Putamen (tissue), 1 donor: ENCODE measurements around the gene CCDC86.

ENCODE experiments used
- DNase-seq: peaks from one replicate; pipeline ENCODE4 v3.0.0-alpha.2; 2016; ENCODE audit warnings: low spot score

CCDC86 gene

DNA sequence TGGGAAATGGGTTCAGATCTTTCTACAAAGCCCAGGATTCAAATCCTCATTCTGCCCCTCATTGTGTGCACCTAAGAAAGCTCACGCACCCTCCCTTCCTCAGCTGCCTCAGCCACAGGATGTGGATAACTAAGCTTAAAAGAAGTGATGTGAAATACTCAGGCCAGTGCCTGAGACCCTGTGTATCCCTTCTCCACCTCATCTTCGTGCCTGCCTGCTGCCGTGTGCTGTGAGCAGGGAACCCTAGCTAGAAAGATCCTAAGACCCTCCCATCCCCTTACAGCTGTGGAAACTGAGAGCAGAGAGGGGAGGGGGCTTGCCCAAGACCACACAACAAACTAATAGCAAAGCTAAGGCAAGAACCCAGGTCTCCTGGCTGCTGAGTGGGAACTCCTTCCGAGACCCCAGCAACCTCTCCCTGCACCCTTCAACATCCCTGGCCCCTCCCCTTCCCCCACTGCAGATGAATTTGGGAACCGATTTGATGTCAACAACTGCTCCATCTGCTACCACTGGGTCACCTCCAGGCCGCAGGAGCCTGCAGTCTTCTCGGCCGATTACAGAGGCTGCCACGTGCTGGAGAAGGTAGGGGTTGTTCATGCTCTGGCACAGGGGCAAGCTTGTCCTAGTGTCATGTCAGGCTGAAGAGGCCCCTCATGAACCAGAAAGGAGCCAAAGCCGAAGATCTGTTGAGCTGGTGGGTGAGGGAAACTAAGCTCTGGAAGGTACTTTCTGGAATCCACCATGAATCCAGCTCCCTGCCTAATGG, 27.0 kb downstream of the CCDC86 start:
- DNase-seq = no peak

DNA sequence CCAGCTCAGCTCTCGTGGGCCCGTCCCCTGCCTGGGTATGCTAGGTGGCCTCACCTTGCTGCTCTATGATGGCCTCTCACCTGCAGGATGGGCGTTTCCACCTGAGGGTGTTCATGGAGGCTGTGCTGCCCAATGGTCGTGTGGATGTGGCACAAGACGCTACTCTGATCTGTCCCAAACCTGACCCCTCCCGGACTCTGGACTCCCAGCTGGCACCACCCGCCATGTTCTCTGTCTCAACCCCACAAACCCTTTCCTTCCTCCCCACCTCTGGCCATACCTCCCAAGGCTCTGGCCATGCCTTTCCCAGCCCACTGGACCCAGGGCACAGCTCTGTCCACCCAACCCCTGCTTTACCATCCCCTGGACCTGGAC, 27.5 kb downstream of the CCDC86 start:
- no peak for DNase-seq

DNA sequence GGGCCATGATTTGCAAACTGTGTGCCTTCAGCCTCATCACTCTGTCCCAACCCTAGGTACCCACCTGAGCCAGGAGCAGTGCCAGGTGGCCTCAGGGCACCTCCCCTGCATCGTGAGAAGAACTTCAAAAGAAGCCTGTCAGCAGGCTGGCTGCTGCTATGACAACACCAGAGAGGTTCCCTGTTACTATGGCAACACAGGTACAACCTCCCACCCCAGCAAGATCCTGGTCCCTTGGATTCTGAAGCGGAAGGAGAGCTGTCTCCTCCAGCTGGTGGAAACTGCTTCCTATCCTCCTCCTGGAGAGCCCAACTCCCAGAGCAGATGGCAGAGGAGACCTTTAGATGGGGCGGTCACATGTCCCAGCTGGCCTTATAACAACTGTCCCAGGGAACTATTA, 28.4 kb downstream of the CCDC86 start:
- peak; percentile 73 for DNase-seq

DNA sequence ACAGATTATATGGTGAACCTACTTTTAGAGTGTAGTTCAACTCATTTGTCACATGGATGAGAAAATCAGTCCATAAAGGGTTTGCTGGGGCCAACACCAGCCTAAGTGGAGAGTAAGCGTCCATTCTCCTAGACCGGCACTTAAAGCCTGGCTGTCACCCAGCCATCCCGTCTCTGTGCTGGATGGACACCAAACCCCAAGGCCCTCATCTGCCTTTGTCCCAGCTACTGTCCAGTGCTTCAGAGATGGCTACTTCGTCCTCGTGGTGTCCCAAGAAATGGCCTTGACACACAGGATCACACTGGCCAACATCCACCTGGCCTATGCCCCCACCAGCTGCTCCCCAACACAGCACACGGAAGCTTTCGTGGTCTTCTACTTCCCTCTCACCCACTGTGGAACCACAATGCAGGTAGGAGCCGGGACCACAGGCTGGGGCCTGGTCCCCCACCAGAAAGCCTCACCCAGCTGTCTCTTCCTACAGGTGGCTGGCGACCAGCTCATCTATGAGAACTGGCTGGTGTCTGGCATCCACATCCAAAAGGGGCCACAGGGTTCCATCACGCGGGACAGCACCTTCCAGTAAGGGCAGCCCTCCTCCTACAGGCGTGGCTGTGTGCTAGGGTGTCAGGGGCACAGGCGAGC, 28.9 kb downstream of the CCDC86 start:
- DNase-seq = no peak

DNA sequence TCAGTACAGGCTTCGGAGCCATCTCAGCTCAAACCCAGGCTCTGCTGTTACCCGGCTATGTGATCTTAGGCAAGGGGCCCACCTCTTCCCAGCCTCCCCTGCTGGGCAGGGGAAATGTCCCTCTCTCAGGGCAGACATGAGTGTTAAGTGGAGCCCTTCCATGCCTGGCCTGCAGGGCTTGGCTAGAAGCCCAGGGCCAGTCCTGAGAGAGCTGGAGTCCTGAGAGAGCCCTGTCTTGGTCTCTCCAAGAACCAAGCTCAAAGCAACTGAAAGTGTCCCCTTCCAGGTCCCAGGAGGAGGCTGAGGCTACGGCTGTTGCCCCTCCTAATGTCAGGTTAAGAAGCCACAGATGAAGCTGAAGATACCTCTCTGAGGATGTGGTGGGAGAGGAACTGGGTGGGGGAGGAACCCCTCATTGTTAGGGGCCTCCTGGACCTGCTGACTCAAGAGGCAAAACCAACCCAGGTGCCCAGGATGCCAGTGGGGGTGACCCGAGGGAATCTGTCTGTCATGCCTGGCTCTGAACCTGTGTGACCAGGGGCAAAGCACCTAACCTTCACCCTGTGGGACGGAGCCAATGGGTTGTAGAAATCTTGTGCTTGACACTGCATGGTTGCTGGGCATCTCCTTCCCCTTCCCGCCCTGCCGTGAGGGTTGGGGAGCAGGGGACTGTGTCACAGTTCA, 29.6 kb downstream of the CCDC86 start:
- DNase-seq = no peak

DNA sequence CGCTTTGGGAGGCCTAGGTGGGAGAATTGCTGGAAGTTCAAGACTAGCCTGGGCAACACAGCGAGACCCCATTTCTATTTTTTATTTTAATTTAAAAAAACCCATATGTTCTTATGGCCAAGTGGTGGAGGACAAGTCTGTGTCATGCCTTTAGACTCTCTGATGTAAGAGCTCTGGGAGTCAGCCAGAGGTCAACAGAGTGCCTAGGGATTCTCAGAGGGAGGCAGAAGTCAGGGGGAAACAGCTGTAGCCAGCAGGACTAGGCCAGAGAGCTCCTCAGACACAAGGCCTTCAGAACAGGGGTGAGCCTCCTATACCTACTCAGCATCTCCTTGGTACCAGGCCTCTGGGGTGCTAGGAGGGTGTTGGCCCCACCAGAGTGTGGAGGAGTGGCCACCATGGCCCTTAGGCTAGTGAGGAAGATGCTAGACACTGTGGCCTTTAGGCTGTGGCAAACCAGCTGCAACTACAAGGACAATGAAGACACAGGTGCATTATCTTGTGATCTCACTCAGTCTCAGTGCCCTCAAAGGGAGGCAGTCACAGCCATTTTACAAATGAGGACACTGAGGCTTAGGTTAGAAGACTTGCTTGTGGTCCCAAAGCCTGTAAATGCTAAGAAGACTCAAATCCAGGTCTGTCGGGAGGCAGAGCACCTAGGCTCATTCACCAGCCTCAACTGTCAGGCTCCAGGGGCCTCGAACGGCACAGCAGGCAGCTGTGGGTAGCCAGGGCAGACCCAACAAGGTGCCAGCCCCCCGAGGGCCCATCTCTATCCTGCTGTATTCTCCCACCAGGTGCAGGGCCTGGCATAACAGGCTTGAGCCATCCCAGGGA, 30.4 kb downstream of the CCDC86 start:
- DNase-seq = no peak

DNA sequence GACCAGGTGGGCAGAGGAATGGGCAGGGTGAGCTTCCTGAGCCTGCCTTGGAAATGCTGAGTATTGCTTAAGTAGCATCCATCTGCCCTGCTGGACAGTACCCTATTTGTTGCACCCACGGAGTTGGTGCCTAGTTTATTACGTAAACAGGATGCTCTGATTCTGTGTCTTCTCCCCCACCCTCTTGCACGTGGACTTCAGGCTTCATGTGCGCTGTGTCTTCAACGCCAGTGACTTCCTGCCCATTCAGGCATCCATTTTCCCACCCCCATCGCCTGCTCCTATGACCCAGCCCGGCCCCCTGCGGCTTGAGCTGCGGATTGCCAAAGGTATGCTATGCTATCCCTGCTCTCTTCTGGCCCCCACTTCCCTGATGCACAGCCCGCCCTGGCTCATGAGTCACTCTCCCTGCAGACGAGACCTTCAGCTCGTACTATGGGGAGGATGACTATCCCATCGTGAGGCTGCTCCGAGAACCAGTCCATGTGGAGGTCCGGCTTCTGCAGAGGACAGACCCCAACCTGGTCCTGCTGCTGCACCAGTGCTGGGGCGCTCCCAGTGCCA, 31.1 kb downstream of the CCDC86 start:
- DNase-seq = no peak

DNA sequence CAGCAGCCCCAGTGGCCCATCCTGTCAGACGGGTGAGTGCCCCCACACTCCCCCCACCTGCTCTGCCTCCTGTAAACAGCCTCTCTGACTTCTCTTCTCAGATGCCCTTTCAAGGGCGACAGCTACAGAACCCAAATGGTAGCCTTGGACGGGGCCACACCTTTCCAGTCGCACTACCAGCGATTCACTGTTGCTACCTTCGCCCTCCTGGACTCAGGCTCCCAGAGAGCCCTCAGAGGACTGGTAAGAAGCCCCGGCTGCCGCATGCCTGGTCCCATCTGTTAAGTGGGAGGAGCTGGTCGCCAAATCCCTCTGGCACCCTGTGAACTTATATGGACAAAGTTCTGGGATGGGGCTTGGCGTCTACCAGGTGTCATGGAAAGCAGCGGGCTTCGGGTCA, 31.6 kb downstream of the CCDC86 start:
- no peak for DNase-seq

DNA sequence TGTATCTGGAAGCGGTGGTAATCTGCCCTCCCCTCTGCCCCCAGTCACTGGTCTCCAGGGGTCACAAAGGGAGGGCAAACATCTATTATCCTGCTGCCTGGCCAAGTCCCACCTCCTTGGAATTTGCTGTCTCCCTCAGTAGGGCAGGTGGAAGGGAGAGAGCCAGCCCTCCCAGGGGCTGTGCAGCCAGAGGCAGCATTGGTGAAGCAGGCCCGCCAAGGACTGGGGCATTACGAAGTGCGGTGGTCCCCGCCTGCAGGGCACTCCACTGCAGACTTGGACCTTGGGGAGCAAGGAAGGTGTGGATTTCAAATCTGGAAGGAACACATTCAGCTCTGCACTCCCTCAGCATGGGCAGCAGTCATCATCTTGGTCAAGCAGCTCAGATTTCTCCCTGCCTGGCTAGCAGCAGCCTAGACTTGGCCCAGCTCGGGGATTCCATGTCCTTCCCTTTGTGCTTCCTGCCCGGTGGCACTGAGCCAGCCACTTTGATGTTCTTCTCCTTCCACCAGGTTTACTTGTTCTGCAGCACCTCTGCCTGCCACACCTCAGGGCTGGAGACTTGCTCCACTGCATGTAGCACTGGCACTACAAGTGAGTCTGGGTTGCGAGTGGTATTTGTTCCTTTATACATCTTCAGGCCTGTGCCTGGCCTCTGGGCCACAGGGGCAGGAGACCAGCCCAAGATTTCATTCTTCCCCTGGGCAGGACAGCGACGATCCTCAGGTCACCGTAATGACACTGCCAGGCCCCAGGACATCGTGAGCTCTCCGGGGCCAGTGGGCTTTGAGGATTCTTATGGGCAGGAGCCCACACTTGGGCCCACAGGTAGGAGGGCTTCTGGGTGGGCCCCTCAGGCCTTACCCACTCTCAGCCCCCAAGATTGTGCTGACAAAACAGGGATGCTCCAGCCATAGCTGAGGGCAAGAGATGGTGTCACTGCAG, 32.8 kb downstream of the CCDC86 start:
- DNase-seq = no peak

DNA sequence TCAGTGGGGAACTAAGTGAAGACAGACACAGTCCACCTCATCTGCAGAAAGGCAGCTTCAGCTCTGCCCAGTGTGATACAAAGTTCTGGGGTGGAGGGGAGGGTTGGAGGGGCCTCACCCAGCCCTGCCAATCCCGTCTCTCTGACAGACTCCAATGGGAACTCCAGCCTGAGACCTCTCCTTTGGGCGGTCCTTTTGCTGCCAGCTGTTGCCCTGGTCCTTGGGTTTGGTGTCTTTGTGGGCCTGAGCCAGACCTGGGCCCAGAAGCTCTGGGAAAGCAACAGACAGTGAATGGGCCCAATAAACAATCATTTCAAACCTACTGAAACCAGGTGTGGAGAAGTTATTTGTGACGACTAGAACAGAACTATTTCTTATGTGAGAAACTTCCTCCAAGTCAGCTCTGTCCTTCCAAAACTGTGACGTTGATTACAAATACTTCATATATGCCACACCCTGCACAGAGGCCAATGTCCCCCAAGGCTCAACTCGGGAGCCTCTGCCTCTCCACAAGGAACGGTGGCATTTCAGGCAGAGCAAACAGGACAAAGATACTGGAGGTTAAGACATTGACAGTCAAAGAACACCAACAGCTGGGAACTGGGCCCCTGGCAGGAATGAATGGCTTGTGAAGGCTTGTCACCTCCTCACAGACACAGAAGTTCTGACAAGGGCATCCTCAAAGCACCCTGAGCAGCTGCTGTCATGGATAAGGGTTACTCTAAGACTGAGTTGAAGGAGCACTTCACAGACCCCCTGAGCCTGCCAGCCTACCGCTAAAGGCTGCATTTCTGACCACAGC, 33.7 kb downstream of the CCDC86 start:
- DNase-seq = no peak

DNA sequence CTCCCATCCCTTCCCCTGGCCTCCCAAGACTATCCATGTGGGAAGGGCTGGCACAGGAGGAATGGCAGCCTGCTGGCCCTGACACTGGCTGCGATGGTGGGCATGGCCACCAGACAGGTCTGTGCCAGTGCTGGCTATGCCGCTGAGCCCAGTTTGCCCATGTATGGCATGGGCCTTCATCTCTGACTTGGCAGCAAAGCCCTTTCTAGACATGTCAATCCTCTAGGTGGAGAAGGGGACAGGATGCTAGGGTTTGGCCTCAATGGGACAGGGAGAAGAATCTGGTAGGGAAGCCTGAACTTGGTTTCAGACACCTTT, 34.2 kb downstream of the CCDC86 start:
- DNase-seq = no peak

DNA sequence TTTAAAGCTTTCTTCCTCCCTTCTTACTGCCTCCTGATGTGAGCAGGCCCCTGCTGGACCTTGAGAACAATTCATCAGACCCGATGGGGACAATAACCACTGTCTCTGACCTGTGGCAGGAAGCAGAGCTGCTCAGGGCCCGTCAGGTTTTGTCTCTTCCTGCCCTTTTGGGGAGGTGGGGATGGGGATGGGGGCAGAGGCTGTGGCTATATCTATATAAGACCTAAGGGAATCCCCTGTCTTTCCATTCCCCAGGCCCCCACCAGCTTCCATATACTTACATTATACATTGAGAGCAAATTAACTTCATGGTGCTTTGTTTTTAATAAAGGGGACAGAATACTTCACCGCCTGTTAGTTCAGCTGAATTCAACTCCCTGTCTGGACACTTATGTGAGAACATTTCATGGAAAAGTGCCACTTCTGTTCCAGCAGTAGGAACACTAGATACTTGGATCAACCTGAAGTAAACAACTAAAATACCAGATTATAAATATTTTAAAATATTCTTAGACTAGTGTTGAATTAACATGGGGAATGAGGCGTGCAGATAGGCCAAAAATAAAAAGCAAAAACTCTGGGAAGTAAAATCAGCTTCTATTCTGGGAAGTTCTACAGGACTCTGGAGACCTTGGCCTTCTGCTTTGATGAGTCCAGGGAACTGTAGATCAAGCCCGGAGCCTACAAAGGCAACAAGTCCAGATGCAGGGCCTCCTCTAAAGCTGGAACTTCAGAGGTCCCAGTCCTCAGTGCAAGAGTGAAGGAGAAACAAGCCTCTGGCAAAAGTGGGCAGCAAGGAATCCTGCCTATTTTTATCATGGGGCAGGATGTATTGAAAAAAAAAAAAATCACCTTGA, 36.6 kb downstream of the CCDC86 start:
- no peak for DNase-seq

DNA sequence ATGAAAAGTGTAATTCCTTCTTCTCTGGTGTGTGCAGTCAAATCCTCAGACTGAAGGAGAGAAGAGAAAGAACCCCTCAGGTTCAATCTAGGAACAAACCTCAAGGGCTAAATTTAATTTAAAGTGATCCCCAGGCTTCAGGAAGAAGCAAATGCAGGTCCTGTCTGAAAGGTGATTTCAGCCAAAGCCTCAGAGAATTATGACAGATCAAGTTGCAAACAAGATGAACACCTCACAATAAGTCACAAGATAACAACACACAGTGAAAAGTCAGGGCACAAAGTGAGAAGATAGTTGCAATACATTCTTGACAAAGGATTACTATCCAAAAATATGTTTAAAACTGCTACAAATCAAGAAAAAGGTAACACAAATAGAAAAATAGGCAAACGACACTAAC, 37.2 kb downstream of the CCDC86 start:
- no peak for DNase-seq

DNA sequence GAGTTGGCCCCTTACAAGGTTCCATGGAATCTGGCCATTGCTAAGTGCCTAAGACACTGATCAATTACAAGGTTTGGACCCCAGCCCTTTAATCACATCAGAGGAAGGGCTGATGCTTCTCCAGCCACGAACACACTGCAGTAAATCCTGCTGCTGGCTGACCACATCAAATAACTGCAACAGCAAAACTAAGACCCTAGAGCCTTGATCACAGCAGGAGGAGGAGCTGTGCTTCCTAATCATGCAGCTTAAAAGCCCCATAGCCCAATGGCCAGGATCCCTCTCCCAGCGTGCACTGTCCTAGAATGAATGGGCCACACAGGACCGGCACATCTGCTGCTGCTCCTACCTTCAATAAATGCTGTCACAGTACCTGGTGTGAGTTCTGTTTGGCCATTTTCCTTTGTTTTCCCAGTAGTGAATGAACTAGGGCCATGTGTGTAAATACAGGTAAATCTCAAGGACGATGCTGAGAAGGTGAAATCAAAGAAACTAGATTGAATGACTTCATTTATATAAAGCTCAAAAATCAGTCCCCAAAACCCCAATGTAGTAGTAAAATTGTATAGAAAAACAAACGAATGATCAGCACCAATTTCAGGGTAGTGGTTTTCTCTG, 38.2 kb downstream of the CCDC86 start:
- no peak for DNase-seq

DNA sequence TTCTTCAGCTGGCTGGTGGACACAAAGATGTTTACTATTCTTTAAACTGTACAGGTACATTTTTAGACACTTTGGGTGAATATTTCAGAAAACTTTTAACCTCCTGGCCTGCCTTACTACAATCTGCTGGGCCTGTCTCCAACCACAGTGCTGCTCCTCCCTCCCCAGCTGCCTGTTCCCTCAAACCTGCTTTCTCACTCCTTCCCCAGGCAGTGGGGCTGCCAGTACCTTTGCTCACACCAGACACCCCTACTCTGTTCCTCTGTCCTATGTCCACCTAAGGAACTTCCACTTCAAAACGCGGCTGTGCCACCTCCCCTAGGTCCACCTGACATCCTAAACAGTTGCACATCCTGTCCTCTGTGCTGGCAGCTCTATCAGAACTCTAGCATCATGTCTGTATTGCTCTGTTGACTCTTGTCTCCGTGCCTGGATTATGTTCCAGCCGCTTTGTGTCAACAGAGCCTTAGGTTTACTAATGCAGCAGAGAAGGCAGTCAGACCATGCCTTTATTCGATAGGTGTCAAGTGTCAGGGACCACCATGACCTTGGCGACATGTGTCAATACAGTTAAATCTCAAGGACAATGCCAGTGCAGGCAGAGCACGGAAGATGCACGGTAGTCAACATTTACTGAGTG, 38.9 kb downstream of the CCDC86 start:
- no peak for DNase-seq

DNA sequence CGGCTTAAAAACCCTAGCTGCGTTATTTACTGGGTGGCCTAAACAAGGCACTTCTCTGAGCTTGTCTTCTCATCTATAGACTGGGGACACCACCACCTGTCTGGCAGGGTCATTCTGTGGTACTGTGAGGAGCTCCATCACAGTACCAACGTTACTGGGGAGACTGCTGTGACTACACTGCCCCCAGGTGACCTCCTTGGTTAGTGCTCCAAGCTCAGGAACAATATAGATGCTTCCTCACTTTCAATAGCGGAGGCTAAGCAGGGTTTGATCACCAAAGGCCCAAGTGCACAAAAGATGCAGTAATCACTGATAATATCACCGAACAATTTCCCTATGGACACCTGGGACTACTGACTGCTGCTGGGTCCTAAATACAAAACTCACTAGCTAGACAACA, 45.6 kb downstream of the CCDC86 start:
- DNase-seq = no peak

DNA sequence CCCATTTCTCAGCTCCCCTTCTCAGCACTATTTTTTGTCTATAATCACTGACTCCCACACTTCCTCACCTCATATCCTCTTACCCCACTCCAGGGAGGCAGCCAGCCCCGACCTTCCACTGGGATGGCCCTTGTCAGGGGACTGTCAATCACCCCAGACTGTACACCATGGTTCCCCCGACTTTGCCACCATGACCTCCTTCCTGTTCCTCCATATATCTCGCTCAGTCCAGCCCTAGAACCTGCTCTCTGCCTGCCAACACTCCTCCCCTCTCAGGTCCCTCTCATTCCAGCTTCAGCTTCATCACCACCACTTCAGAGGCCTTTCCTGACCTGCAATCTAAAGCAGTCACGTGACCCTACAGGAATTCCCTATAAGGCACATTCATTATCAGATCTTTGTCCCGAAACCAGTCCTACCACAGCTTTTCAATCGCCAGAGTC, 48.0 kb downstream of the CCDC86 start:
- no peak for DNase-seq

DNA sequence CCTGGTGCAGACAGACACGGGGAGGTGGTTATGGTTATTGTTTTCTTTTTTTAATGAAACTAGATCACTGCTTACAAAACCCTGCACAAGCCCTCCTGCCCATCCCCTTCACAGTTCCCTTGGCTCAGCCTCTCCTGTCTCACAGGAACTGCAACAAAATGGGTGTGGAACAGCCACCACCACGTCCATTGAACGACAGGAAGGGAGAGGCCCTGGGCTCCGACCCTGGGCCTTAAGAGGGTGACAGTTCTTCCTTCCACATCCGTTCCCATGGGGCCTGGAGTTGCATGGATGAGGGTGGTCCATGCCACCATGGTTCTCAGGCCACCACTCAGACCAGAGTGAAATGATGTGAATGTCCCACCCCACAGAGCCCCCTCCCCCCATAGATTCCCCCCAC, 48.8 kb downstream of the CCDC86 start:
- no peak for DNase-seq
